Spleen (tissue), 7 donors: ENCODE measurements around the gene SRI.

Experiments used
- POLR2AphosphoS5 ChIP-seq, 3 donors: sonication (generic); formaldehyde crosslinking; IDR thresholded peaks; one replicate each; pipeline ENCODE4 v1.5.1; 2017; ENCODE audit warnings: antibody characterized with exemption in 3 of 3
- TF ChIP-seq, protein P1 (sequence below), 11 experiments: fragments of 200-600 bp in 7 of 11; fragments of 450-650 bp in 4 of 11; sonication (generic) in 4 of 11; IDR thresholded peaks in 8 of 11; conservative IDR thresholded peaks in 3 of 11; 1 replicate in 7 of 11; 2 replicates in 4 of 11; pipeline versions ENCODE4 v1.4.0 to v1.8.0; 2016 to 2021; ENCODE audit warnings: antibody characterized with exemption in 11 of 11, inconsistent platforms in 4 of 11, mild to moderate bottlenecking in 1 of 11
- donor health status: DM: no; HTN: no; CAD: no; lungs with moderate emphysema.
- donor health status: DM: no; HTN: no; CAD: no.
- donor health status: DM: no; HTN: no; CAD: no.

DNA sequence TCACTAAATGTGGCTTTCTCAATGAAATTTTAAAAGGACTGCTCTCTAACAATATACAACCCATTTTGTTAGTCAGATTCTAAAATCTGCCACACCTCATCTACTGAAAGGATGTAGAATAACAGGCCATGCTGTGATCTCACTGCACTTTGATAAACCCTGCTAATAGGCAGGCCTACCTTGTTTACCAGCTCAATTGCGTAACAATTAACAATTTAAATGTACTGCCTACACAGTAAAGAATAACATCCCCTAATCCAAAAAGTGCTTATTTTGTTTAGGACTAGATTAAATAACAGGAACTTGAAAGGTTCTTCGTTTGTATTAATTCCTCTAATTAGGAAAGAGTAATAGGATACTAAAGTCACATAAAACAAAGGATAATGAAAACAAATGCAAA, 4.5 kb downstream of the SRI start:
- TF ChIP-seq, protein P1, sequence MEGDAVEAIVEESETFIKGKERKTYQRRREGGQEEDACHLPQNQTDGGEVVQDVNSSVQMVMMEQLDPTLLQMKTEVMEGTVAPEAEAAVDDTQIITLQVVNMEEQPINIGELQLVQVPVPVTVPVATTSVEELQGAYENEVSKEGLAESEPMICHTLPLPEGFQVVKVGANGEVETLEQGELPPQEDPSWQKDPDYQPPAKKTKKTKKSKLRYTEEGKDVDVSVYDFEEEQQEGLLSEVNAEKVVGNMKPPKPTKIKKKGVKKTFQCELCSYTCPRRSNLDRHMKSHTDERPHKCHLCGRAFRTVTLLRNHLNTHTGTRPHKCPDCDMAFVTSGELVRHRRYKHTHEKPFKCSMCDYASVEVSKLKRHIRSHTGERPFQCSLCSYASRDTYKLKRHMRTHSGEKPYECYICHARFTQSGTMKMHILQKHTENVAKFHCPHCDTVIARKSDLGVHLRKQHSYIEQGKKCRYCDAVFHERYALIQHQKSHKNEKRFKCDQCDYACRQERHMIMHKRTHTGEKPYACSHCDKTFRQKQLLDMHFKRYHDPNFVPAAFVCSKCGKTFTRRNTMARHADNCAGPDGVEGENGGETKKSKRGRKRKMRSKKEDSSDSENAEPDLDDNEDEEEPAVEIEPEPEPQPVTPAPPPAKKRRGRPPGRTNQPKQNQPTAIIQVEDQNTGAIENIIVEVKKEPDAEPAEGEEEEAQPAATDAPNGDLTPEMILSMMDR (IDR thresholded peaks at IDR 0.05 in 8 of 11, conservative IDR thresholded peaks at IDR 0.05 in 3 of 11): no peak
- TF ChIP-seq POLR2AphosphoS5 (IDR thresholded peaks at IDR 0.05): no peak
